KOPT-K1 (cell line): ENCODE results near the gene PKDREJ.
"Not testable (repeated sequence)": the region's sequence is repeated elsewhere in the genome, so short reads cannot be mapped to it uniquely, and the experiment has no call there.

Experiments used
- H3K27ac ChIP-seq: fragments of 200-600 bp; sonication (generic); 2 replicates; pipeline ENCODE4 v1.5.1; 2016; ENCODE audit warnings: antibody characterized with exemption, mild to moderate bottlenecking, low read depth, low read length; ENCODE audit not compliant: poor library complexity, severe bottlenecking
- H3K36me3 ChIP-seq: fragments of 200-600 bp; sonication (generic); 2 replicates; pipeline ENCODE4 v1.5.1; 2017; ENCODE audit warnings: antibody characterized with exemption, mild to moderate bottlenecking, low read length, moderate library complexity; ENCODE audit not compliant: insufficient read depth
- H3K9me3 ChIP-seq: fragments of 200-600 bp; sonication (generic); 2 replicates; pipeline ENCODE4 v1.5.1; 2017; ENCODE audit warnings: antibody characterized with exemption, low read length, mild to moderate bottlenecking; ENCODE audit not compliant: insufficient read depth, poor library complexity, severe bottlenecking

PKDREJ gene, protein sequence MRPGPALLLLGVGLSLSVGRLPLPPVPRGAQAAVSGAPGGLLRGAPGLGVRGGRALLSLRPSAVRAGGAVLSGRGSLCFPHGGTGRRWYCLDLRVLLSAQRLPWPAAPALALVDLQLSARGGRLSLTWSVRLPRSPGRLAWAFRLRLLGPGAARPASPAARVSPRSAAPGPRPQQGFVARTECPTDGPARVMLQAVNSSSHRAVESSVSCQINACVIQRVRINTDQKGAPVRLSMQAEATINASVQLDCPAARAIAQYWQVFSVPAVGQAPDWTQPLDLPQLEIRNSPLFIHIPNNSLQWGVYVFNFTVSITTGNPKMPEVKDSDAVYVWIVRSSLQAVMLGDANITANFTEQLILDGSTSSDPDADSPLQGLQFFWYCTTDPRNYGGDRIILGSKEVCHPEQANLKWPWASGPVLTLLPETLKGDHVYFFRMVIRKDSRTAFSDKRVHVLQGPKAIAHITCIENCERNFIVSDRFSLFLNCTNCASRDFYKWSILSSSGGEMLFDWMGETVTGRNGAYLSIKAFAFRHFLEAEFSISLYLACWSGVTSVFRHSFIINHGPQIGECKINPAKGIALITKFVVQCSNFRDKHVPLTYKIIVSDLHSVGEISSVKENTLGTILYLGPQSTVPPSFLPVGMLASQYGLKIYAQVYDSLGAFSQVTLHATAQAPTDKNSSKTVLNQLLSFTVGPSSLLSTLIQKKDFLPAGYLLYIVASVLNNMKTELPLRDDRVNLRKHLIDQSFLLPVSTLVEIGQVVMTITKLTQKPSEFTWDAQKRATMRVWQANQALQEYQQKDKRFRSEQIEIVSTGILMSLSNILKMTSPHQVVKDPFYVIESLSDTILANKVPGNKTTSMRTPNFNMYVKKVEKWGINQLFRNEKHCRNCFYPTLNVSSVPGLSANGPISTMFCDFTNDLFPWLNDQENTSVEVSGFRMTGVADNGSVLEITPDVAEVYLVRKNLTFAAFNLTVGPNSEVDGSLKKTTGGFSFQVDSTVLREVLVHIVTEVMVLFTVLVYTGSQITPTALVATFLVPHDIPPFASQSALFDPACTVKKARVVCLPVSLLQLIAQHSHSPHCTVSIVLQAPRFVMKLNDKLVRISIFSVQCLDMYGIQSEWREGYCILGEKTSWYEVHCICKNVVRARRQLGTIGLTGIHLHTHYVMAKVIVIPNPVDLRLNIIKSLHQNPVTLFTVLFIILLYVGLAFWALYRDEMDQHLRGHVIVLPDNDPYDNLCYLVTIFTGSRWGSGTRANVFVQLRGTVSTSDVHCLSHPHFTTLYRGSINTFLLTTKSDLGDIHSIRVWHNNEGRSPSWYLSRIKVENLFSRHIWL (N-terminal part only)

DNA sequence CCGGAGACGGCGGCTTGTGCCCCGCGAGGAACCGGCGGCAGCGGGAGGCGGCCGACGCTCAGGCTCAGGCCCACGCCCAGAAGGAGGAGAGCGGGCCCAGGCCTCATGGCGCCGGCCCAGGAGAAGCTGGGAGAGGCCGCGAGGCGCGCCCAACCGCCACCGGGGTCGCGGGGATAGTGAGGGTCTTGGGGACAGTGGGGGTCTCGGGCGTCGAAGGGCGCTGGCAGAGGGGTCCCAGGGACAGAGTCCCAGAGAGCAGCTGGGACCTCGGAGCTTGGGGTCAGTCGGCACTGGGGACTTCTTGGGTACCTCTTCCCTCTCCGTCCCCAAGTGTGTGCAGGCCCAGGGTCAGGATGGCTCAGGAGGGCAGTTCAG, at the start of gene PKDREJ:
Gene PKDREJ, minus strand, starts transcription at position 128 of the 375 bp plus-strand sequence. Its CDS starts 21 bp downstream, at position 107.
- peaks cover 58% of the 10 kb centered on the region for H3K9me3 ChIP-seq
- H3K27ac ChIP-seq = no peak within 1 kb of the TSS
- H3K36me3 ChIP-seq = no peaks in the 10 kb centered on the region

DNA sequence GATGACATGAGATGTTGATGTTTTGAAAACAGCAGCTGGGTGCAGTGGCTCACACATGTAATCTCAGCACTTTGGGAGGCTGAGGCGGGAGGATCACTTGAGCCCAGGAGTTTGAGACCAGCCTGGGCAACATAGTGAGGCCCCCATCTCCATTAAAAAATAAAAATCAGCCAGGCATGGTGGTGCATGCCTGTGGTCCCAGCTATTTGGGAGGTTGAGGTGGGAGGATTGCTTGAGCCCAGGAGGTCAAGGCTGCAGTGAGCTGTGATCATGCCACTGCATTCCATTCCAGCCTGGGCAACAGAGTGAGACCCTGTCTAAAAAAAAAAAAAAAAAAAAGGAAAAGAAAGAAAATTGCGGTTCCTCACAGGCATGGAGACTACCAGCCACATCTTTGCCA, 49.7 kb upstream of the PKDREJ start:
- peaks cover 99% of the 10 kb centered on the region for H3K36me3 ChIP-seq
- H3K9me3 ChIP-seq, H3K27ac ChIP-seq: not testable (repeated sequence)

DNA sequence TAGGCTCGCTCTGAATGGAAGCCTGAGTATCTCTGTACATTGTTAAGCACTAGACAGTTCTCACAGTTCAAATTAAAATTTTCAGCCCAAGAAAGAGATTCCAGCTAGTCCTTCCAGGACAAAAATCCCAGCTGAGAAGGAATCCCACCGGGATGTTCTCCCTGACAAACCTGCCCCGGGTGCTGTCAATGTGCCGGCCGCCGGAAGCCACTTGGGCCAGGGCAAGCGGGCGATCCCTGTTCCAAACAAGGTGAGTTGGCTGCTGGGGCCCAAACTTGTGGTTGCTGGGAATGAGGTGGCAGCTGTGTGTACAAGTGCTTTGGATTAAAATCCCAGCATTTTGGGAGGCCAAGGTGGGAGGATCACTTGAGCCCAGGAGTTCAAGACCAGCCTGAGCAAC, 48.9 kb upstream of the PKDREJ start:
- Histone ChIP-seq H3K9me3 (no peaks in the 10 kb centered on the region), H3K36me3 (peaks cover 99% of the 10 kb centered on the region), H3K27ac (no peak overlapping the region)

DNA sequence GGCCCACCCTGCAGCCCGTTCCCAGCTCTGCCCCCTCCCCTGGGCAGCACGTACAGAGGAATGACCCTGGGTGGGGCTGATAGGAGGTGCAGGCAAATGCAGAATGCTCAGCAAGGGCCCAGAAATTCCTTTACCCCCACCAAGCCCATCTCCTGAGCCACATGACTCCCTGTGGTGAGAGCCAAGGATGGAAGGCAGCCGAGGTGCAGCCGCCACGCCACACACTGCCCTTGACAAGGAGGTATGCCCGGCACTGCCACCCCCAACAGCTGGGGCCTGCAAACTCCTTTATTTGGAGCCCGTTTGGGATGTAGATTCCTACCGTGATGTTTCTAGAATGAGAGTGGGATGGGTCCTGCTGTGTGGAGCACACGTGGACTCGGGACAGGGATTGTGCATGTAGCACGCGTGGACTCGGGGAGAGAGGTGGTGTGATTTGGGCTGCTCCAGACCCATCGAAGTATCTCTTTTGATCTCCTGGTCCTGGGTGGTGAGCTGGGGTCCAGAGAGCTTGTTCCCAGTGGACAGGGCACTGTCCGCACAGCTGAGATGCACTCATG, 46.5 kb upstream of the PKDREJ start:
- peaks cover 95% of the 10 kb centered on the region for H3K36me3 ChIP-seq
- H3K9me3 ChIP-seq = no peaks in the 10 kb centered on the region
- H3K27ac ChIP-seq = no peak overlapping the region

DNA sequence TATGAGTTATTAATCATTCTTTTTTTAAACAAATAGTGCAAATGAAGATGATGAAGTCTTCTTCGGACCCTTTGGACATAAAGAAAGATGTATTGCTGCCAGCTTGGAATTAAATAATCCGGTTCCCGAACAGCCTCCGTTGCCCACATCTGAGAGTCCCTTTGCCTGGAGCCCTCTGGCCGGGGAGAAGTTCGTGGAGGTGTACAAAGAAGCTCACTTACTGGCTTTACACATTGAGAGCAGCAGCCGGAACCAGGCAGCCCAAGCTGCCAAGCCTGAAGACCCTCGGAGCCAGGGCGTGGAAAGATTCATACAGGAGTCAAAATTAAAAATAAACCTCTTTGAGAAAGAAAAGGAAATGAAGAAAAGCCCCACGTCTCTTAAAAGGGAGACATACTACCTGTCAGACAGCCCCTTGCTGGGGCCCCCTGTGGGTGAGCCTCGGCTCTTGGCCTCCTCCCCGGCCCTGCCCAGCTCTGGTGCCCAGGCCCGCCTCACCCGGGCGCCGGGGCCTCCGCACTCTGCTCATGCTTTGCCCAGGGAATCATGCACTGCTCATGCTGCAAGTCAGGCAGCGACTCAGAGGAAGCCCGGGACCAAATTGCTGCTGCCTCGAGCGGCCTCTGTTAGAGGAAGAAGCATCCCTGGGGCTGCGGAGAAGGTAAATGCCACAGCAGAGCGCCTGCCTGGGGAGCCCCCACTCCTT, 45.3 kb upstream of the PKDREJ start:
- H3K27ac ChIP-seq = no peak overlapping the region
- no peaks in the 10 kb centered on the region for H3K9me3 ChIP-seq
- H3K36me3 ChIP-seq = peaks cover 95% of the 10 kb centered on the region

DNA sequence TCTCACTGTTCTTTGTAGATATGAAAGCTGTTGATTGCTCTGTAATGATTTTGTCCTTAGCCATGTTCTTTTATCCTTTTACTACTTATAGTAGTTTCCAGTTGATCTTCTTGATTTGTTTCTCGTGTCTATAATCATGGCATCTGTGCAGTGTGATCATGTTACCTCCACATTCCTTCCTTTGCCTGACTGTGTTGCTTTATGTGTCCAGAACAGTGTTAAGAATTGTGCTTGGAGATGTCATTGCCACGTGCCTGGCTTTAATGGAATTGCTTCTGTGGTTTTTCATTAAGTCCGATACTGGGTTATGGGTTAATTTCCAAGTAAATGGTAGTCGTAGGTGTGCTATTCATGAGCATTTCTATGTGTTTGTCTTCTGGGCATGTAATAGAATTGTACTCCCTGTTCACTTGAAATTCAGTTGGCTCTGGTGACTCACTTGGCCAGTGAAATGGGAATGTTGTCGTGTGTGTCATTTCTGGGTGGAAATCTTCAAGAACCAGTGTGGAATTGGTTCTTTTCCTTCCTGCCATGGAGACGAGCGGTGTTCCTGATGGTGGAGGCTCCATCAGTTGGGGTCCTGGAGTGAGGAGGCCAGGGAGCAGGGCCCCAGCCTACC, 40.3 kb upstream of the PKDREJ start:
- H3K9me3 ChIP-seq = no peaks in the 10 kb centered on the region
- H3K36me3 ChIP-seq = peaks cover 93% of the 10 kb centered on the region
- H3K27ac ChIP-seq = no peak overlapping the region

DNA sequence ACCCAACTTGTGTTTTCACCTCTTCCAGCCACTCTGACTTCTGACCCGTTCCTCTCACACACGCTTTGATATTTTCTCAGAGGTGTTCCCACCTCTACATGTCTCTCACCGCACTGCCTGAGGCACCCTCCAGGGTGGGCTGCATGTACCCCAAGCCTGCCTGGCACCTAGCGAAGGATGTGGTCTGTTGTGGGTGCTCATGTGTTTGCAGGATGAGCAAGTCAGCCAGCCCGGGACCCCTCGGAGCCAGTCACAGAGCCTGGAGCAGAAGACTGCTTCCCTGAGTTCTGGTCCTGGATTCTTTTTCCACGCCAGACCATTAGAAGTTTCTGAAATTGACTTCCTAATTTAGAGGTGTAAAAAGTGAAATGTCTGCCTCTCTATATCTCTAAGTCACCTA, 37.3 kb upstream of the PKDREJ start:
- no peaks in the 10 kb centered on the region for H3K9me3 ChIP-seq
- no peak overlapping the region for H3K27ac ChIP-seq
- H3K36me3 ChIP-seq = peaks cover 72% of the 10 kb centered on the region

DNA sequence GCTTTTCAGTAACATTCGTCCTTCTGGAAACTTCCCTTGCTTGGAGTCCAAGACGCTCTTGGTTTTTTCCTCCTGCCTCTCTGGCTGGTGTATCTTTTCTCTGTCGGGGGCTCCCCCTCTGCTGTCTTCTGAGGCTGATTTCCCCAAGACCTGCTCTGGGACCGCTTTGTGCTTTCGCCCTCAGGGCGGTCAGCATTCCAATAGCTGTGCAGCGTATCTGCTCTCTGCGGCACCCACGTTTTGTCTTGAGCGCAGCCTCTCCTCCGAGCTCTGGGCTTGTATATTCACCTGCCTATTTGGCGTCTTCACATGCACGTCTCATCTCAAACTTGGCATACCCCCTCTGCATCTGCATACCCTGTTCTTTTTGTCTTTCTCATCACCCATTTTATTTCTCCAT, 36.0 kb upstream of the PKDREJ start:
- Histone ChIP-seq H3K9me3 (no peaks in the 10 kb centered on the region), H3K27ac (no peak overlapping the region), H3K36me3 (peaks cover 59% of the 10 kb centered on the region)

DNA sequence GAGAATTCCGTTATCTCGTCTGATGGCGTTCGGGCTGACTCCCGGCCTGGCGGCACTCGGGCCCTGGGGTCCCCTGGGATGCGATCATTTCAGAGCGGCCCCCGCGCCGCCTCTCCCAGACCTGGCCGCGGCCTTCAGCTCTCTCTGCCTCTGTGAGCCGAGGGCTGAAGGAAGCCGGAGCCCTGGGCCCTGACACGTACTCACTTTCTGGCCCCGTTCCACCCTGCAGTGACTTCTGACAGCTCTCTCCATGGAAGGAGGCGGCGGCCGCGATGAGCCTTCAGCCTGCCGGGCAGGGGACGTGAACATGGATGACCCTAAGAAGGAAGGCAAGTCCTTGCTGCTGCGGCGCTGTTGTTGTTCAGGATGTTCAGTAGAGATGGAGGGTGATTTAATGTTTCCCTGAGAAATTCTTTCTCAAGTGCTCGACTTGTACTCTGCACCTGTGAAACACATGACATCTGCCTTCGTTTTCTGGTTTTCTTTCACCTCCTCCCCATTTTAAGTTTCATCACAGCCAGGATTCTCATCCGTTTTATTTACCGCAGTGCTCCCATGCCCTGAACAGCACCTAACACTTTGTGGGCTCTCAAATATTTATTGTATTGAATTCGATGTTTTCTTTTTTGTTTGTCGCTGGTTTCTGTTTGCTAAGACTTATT, 34.1 kb upstream of the PKDREJ start:
- Histone ChIP-seq H3K27ac (peak overlapping the region; percentile 91), H3K9me3 (no peaks in the 10 kb centered on the region), H3K36me3 (peaks cover 42% of the 10 kb centered on the region)

DNA sequence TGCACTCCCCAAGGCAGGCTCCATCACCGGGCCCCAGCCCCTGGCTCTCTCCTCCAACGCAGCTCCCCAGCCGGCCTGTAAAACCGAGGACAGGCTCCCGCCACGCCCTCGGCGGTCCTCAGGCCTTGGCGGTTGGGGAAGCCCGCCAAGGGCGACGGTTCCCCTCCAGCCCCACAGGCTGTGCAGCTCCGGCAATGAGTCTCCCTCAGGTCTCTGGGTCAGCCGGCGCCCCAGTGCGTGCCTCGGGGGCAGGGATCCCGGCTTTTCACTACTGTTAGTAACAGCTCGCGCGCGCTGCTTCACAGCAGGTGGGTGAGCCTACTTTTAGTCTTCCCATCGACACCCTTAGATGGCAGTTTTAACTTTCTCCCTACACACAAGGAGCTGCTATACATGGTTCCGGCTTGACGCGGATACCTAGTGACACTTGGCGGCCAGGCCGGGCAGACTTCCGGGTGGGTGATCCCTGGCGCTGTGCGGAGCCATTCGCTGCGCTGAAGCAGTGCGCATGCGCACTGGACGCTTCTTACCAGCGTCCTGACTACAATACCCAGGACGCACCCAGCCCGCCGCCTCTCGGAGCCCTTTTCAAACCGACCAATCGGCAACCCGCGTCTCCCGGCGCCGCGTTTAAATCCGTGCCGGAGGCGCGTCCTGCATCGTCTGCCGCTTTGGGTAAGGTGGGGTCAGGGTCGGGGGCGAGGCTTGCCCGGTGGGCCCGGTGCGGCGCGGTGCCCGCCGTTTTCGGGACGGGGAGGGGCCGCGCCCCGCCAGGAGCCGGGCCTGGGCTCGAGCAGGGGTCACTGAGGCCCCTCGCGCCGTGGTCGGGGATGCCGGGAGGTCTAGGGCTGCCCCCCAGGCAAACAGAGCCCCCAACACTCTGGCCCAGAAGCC, 33.4 kb upstream of the PKDREJ start, which contains the start of gene GTSE1:
Gene GTSE1, plus strand, starts transcription at position 614 of the 894 bp plus-strand sequence. CDS start 531 bp downstream, outside the sequence.
- Histone ChIP-seq H3K27ac (peak within 1 kb of the TSS; percentile 91), H3K9me3 (no peaks in the 10 kb centered on the region), H3K36me3 (peaks cover 37% of the 10 kb centered on the region)

DNA sequence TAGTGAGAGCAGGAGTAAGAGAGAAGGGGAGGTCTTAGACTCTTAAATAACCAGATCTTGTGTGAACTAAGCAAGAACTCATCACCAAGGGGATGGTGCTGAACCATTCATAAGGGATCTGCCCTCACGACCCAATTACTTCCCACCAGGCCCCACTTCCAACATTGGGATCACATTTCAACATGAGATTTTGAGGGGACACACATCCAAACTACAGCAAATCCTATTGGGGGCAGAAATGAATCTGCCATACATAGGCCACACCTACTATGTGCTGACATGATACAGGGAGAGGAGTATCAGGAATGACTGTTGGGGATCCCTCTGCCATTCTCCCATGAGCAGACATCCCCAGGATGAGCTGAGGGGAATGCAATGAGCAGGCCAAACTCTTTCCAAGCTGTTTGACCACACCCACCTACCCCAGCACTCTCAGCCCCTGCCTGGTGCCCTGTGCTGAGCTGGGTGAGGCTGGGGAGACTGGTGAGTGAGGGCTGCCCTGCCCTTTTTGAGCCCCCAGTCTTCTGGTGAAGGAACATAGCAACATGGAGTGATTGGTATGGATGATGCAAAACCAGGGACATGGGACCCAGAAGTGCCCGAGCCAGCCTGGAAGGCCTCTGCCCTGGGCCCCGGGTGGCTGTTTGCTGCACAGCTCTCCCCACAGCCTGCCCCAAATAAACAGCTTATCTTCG, 32.3 kb upstream of the PKDREJ start:
- Histone ChIP-seq H3K36me3 (peaks cover 26% of the 10 kb centered on the region), H3K9me3 (no peaks in the 10 kb centered on the region), H3K27ac (peak overlapping the region; percentile 91)

DNA sequence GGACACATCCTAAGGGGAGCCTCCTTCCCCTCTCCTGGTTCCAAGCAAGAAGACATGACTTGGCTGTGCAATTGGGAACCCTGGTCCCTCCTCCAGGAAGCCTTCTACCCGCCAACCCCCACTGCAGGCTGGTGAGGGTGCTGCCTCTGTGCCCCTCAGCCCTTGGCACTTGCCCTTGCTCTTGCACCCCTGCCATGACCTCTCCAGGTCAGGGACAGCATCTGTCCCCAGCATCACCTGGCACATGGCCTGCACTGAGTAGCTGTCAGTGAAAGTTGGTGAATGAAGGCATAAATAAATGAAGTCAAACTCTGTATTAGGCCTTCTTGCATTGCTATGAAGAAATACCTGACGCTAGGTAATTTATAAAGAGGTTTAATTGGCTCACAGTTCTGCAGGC, 31.6 kb upstream of the PKDREJ start:
- H3K27ac ChIP-seq = no peak overlapping the region
- peaks cover 19% of the 10 kb centered on the region for H3K36me3 ChIP-seq
- H3K9me3 ChIP-seq = no peaks in the 10 kb centered on the region
